DMS53 treated with DMSO at 0.1 percent for 48 hours (cell line): ENCODE measurements around the gene NR6A1.
"Not testable (repeated sequence)": the region's sequence is repeated elsewhere in the genome, so short reads cannot be mapped to it uniquely, and the experiment has no call there.

ENCODE experiments used
- DNase-seq: peaks from one replicate; lab custom pipeline; 2025; ENCODE audit not compliant: unreplicated experiment; lab: John Stamatoyannopoulos, UW

Gene NR6A1

DNA sequence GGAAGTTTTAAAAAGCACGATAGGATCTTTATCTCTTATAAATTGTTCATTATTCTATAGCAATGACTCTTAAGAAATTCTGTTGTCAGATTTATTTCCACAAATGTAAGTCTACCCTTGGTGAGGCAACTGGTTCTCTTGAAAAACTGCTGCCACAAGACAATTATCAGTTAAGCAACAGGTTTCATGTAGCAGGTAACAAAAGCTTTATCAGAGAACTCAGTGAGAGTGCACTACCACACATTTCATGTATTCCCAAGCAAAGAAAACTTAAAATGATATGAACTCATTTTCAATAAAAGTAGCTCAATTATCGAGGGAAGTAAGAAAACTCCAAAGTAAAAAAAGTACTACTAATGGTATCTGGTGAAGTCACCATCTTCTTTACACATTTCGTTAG is 9.4 kb downstream of the NR6A1 start:
- DNase-seq: no peak

DNA sequence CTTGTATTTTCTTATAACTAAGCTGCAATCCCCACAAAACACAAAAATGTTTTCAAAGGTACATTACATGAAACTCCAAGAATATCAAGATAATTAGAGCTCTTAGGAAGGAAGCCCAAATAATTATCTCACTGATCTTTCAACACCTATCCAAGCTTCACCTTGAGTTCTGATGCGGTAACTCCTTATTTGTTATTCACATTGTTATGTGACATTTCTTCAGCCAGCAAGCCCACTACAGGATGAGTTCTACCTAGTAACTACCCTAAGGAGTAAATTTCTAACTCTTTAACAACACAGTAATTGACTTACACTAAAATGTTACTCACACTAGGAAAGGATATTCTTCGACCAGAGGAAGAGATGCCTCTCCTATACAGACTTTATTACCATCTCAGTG is 9.9 kb downstream of the NR6A1 start:
- no peak for DNase-seq

DNA sequence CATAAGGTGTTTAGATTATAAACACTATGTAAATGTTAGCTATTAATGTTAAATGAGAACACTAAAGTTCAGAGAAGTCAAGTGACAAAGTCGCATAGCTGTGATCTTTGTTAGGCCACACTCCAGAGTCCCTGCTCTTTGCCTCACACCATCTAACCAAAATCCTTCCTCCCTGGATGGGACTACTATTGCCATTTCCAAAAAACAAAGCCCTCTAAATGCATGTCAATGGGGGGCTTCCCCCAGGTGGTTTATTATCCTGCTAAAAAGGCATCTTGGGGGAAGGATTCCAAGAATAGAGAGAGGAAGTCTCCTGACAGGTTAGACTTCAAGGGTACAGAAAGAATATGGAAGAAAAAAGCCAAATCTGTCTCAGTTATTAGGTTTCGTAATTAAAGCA is 10.4 kb downstream of the NR6A1 start:
- no peak for DNase-seq

DNA sequence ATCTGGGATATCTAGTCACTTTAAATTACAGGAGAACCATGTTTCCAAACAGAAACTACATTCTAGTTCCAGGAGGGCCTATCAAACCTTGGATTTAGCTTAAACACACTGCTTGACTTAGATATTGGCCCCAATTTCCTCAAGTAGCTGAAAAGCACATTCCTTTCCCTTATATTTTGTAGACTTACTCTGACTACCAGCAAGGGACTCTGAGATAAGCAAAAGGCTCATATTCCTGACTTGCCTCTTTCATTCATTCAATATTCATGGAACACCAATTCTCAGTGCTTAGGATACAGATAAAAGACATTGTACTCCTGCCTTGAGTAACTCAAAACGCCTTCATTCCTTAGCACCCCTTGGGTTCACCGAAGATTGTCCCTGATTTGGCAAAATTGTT is 11.8 kb downstream of the NR6A1 start:
- no peak for DNase-seq

DNA sequence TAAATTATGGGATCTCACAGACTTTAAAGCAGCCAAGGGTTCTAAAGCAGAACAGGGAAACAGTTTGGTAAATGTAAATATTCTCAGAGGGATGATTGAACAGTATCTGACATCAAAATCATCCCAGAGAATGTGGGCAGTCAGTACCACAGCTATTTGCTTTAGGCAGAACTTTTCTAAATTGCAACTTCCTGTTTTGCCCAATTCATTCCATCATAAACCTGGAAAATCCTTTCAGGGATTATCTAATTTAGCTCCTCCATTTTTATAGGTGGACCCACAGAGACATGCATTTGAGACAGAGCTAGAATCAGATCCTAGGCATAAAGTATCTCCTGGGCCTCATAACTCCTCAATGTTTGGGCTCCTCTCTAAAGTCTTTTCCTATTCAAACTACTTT is 12.4 kb downstream of the NR6A1 start:
- DNase-seq: no peak

DNA sequence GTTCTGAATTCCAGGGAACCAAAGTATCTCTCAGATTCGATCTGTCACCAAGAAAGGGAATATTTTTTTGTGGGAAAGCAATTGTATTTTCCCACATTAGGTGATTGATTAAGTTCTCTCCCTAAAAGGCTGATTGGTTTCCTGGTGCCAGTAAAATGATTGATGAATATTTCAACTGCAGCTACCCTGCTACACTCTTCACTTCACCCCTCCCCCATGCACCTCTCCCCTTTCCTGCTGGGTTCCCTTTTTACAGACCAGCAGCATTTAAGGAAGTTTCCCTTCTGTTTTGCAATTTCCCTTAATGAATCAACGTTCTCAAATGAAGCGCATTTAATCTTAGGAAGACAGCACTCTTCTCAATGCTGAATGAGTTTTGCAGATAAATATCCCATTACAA is 13.1 kb downstream of the NR6A1 start:
- DNase-seq: no peak

DNA sequence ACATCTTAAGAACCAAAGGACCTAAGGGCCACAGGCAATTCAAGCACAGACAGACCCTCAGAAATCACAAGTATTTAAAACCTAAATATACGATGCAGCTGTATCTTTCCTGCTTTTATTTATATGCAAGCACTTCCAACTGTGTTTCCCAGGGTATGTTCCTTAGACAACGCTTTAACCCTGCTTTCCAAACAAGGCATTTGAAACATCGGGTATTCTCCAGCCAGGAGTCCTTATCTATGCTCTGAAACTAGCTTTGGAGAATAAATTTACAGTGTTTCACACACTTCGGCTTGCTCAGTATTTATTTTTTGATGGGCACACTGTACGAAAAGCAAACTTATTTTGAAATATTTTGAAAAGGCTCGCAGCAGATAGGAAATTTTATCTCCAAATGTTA is 13.5 kb downstream of the NR6A1 start:
- DNase-seq: no peak

DNA sequence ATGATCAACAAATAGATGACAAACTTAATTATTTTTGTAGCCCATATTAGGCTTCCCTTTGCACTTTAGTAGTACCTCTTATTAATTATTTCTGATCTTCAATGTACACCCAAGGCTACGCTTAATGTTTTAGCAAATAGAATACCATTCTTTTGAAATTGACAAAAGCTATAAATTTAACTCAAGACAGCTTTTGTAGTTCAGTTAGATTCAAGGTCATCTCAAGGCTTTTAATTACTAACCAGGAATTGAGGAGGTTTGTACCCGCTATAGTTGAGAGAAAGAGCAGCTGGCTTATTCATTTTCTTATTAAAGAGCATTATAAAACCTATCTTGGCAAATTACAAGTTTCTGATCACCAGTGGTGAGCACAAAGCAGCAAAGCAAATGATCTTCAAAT is 15.1 kb downstream of the NR6A1 start:
- no peak for DNase-seq

DNA sequence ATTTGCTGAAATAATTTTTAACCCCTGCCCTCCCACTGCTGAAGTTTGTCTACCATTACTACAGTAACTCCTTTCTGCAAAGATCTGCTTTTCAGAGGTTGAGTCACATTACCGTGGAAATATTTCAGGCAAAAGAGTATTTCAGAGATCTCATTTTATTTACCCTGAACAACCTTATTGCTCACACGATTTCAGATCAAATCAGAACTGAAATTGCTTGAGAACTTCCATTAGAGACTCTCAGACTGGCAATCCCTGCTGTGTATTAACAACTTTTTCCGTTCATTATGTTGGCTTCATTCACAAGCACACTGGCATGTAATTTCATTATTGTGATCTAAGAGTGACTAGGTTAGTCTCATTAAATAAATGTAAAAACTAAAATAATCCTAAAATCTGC is 16.1 kb downstream of the NR6A1 start:
- no peak for DNase-seq

DNA sequence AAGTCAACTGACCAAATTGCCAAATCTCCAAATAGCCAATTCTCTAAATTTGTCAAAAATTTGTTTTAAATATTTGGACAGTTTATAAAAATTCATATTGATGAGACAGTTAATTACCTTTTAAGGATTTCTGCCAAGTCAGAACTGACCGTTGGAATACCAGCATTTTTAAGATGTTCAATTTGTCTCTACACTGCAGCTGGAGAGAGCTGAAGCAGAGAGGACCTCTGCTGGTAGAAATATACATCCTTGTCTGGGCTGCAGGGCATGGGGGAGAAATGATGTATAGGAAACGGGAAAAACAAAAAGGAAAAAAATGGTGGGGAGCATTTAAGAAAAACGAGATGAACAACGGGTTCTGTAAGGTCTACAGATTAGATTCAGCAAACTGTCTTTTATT is 16.8 kb downstream of the NR6A1 start:
- DNase-seq: no peak

DNA sequence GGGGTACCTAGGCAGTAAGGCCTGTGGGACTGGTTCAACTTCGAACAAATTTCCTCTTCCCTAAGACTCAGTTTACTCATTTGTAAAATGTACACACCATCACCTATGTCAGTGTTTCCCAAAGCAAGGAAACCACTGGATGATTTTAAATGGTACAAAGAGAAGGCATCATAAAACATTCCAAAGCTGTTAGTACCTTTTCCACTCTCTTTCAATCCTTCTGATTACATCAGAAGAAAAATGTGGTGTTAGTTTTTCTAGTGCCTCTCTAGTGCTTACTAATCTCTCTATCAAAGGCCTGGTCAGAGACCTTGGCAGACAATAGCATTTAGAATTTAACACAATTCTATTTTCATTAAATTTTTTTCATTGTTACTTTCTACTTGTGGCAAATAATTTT is 18.1 kb downstream of the NR6A1 start:
- DNase-seq: no peak

DNA sequence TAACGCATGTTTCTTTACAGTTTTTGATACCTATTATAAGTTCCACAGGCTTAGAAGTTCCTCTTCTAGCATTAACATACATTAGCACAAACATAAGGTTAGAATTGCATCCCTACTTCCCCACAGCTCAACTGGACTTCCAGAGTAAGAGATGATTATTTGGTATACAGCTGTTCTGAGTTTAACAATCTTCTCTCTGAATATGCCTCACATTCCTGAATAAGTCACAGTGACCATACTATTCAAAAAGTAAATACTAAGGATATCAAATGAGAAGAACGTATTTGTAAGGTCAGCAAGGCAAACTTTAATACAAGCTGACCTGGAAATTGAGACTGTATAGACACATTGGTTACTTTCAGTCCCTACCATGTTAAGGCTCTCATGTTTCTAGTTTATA is 21.3 kb downstream of the NR6A1 start:
- DNase-seq: no peak

DNA sequence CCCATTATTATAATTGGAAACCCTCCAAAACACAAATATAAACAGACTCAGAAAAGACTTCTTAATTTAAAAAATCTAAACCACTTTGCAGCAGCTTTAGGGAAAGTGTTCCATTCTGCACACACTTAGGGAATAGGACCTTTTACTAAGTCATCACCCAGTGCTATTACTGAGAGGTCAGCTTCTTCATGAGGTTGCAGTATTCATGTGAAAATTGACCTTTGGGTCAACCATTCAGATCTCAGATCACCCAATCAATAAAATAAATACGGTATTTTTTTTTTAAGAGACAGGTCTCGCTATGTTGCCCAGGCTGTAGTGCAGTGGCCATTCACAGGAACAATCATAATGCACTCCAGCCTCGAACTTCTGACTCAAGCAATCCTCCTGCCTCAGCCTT is 21.8 kb downstream of the NR6A1 start:
- no peak for DNase-seq

DNA sequence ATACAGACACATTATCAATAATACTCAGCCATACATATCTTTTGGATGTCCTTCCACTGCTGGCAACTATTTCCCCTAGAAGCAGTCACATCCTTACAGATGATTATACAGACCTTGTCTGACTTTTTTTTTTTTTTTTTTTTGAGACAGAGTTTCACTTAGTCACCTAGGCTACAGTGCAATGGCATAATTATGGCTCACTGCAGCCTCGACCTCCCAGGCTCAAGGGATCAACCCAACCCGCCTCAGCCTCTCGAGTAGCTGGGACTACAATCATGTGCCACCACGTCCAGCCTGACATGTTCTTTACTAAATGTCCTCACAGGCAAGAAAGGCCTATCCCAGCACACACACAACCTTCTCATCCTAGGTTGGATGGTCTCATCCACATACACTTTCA is 24.0 kb downstream of the NR6A1 start:
- DNase-seq: no peak

DNA sequence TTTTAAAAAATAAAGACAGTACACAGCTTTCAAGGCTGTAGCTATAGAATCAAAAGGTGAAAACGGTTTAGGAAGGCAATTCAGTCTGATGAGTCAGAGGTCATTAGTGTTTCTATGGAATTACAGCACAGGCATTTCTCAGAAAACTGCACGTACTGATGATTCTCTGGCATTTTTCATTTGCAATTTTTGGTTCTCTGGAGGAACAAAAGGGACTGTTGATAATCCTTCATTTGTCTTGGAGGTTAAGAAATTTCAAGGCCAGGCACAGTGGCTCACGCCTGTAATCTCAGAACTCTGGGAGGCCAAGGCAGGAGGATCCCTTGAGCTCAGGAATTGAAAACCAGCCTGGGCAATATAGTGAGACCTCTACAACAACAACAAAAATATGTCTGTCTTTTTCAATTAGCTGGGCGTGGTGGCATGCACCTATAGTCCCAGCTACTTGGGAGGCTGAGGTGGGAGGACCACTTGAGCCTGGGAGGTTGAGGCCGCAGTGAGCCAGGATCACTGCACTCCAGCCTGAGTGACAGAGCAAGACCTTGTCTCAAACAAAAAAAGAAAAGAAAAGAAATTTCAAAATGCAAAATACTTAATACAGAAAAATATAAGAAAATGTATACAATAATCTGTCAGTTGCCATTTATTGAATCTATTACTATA is 27.3 kb downstream of the NR6A1 start:
- no peak for DNase-seq

DNA sequence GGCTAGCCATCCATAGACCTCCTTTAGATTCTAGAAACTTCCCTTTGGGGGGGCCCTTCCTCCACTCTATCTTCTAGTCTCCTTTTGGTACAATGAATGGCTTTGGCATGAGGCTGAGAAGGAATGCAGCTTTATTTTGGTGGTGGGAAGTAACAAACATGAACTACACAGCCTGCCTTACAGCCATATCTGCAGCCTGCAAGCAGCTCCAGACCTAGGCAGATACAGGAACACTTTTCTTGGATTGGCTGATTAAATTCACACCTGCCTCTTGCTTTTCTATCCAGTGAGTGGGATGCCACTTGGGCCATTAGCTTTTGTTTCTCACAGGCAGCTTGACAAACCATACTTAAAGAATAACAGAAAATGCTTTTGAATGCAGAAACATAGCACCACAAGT is 28.2 kb downstream of the NR6A1 start:
- DNase-seq: no peak

DNA sequence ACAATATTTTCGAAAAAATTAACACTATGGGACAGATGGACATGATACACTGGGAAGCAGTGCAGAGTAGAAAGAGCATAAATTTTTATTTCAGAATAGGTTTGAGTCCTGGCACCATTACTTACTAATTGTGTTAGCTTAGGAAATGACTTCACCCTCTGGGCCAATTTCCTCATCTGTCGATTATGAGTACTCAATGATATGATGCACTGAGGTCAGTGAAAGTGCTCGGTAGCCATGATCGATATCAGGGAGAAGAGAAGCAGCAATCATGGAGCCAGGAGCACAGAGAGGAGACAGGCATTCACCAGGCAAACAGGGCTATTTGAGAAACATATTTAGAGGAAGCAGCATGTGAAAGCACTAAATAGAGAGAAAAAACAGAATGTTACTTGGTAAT is 29.4 kb downstream of the NR6A1 start:
- no peak for DNase-seq

DNA sequence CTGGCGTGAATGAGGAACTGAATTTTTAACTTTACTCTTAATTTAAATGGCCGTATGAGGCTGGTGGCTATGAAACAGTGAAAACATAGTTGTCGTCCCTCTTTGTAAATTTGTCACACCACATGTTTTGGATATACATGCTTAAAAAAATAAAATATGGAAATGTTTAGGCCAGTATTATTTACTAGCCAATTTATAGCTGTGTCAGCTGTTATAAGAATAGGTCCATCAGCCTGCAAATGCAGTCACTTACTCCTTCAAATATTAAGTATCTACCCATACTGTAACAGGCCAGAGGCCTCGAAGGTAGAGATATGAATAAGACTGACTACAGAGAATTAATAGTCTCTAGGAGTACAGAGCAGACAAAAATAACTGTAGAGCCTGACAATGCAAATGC is 30.0 kb downstream of the NR6A1 start:
- no peak for DNase-seq

DNA sequence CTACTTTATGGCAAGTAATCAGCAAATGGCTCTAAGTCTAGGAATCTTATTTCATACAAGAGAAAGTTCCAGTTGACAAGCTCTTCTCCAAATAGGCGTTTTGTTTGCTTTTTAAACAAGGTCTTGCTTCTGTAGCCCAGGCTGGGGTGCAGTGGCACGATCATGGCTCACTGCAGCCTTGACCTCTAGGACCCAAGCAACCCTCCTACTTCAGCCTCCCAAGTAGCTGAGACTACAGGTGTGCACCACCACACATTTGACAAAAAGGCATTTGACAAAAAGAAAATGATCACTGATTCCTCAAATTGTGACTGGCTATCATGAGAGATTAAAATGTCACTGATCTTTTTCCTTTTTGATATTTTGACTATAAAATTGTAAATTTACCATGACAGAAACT is 31.8 kb downstream of the NR6A1 start:
- DNase-seq: no peak

DNA sequence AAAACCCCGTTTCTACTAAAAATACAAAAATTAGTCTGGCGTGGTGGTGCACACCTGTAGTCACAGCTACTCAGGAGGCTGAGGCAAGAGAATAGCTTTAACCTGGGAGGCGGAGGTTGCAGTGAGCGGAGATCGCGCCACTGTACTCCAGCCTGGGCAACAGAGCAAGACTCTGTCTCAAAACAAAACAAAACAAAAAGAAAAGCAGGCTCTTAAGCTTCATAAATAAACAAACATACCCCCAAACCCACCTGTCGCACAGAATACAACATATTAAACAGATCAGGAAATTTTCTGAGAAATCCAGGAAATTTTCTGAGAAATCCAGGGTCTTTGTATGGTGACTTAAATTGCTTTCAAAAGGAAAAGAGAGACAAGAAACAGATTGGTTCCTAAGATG is 33.0 kb downstream of the NR6A1 start:
- DNase-seq: not testable (repeated sequence)

DNA sequence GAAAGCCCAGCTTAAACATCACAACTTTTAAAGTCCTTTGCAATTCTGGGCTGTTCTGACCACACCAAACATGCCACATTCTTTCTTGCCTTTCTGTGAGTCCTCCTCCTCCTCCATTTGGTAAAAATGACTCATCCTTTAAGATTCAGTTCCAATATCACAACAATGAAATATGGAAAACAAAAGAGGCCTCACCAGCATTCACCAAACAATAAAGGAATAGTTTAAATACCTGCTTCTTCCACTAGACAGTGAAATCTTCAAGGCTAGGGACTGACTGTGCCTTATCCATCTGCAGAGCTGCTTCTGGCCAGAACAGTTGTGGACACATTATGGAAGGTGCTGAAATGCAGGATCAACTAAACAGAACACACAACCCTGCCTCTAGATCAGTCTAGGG is 36.0 kb downstream of the NR6A1 start:
- DNase-seq: no peak

DNA sequence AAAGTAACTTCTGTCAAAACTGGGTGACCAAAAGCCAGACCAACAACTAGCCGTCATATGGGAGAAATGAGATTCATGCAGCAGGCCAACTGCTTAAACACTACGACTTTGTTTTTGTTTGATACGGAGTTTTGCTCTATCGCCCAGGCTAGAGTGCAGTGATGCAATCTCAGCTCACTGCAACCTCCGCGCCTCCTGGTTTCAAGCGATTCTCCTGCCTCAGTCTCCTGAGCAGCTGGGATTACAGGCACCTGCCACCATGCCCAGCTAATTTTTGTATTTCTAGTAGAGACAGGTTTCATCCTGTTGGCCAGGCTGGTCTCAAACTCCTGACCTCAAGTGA is 36.4 kb downstream of the NR6A1 start:
- not testable (repeated sequence) for DNase-seq

DNA sequence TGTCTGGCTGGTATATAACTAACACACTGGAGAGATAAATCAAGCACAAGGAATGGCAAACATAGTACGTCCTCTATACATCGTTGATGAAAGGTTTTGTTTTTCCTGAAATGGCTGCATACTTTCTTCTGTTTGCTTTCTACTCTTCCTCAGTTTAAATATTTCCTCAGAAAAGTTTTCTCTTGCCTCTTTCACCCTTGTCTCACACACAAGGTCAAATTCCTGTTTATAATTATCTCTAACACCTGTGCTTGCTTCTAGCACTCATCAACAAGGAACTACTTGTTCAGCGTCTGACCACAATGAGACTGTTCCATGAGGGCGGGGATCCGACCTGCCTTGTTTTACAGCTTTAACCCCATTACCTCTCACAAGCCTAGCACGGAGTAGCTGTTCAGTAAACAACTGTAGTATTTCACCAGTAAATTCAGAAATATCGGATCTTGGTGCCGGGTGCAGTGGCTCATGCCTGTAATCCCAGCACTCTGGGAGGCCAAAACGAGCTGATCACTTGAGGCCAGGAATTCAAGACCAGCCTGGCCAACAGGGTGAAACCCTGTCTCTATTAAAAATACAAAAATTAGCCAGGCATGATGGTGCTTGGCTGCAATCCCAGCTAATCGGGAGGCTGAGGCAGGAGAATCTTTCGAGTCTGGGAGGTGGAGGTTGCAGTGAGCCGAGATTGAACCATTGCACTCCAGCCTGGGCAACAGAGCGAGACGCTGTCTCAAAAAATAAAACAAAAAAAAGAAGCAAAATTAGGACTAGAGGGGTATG is 37.0 kb downstream of the NR6A1 start:
- no peak for DNase-seq
